Activated CD4-positive, alpha-beta T cell treated with anti-CD3 and anti-CD28 coated beads, Interleukin-2, Interleukin-4, amounts not matched to agents 100 ng/mL and 50 ng/mL, durations not matched to agents 16 hours and 8 hours (primary cell): Measurements from ENCODE around the gene MPPED1.

Experiments
- DNase-seq: peaks from one replicate; pipeline ENCODE4 v3.0.0-alpha.2; 2020; ENCODE audit warnings: low spot score

MPPED1 gene

DNA sequence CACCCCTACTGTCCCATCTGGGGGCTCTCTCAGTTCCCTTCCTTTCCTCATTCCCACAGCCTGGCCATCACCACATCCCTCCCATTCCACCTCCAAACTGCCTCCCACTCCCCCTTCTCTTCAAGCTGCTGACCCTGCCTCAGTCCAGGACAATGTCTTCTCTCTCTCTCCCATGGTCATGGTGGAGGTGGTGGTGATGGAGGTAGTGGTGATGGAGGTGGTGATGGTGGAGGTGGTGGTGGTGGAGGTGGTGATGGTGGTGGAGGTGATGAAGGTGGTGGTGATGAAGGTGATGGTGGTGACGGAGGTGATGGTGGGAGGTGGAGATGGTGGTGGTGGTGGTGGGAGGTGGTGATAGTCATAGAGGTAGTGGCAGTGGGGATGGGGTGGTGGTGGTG lies 87.0 kb downstream of the MPPED1 start:
- DNase-seq = no peak

DNA sequence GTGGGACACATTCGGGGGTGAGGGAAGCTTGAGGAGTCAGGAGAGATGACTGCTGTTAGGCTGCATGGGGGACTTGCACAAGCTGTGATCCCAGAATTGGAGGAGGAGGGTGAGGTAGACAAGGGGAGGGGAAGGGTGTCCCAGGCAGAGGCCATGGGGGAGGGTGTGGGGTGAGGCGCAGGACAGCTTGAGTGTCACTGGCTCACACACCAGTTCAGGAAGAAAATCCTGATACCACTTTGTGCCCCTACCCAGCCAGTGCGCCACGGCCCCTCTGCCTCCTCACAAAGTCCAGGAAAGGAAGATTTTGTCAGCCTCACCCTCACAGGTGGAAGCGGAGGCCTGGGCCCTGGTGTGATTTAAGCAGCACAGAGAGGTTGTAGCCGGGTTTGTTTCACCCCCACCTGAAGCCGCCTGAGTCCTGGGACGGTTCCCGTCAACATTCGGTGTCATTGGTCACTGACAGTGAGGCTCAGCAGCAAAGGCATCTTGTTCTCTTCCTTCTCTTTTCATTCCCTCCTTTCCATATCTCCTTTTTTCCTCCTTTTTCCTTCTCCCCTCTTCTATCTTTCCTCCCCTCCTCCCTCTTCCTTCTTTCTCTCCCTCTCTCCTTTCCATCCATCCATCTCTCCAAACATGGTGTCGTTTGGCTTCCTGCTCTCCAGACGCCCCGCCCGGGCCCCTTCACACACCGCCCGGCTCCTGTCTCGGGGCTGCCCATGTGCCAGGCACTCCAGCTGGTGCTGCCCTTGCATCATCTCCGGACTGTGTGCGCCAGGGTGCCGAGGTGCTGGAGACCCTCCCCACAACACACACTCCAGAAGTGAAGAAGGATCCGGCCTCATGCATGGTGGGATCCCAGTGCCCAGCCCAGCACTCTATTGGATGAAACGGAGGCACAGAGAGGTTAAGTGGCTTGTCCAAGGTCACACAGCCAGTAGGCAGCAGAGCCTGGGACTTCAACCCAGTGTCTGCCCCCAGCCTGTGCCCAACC lies 89.3 kb downstream of the MPPED1 start:
- no peak for DNase-seq

DNA sequence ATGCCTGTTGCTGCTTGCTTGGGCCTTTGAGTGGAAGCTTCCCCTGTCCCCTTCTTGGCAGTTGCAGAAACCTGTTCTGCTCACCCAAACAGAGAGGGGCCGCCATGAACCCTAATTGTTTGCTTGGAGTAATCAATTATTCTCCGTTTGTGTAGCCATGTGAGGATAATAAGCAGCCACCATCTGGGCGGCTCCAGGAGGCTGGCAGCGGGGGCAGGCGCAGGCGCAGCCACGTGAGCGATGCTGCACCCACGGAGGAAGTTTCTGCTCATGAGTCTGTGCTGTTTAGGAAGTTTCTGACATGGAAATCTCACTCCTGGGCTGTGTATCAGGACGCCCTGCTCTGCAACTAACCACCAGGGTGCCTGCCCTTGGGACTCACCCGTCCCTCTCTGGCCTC lies 90.1 kb downstream of the MPPED1 start:
- DNase-seq = no peak

DNA sequence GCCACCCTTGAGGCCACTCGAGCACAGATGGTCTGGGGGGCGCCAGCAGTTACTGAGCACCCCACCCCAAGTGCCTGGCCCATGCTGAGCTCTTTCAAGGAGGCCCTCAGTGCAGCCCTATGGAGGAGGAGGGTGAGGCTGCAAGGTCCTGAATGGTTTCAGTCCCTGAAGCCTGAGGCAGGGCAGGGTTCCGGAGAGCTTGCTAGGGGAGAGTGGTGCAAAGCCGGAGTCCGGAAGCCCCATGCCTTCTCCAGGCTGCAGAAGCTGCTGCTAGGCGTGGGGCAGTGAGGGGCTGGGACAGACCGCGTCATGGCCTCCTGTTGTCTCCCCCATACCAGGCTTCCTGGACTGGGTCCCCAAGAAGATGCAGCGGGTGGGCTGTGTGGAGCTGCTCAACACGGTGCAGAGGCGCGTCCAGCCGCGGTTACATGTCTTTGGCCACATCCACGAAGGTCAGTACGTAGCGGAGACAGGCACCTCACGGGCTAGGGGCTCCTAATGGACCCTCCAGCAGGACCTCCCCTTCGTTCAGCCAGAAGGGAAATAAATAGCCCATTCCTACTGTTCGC lies 90.6 kb downstream of the MPPED1 start:
- no peak for DNase-seq

- DNase-seq = no peak
Measured at GRCh38 chr22:43504068-43504467, 92.3 kb downstream of the MPPED1 start.

GRCh38 chr22:43504666-43505261 lies 93.0 kb downstream of the MPPED1 start:
- no peak for DNase-seq

GRCh38 chr22:43505423-43505822 lies 93.6 kb downstream of the MPPED1 start:
- DNase-seq = no peak

GRCh38 chr22:43505896-43506295 lies 94.1 kb downstream of the MPPED1 start:
- DNase-seq = no peak

DNA sequence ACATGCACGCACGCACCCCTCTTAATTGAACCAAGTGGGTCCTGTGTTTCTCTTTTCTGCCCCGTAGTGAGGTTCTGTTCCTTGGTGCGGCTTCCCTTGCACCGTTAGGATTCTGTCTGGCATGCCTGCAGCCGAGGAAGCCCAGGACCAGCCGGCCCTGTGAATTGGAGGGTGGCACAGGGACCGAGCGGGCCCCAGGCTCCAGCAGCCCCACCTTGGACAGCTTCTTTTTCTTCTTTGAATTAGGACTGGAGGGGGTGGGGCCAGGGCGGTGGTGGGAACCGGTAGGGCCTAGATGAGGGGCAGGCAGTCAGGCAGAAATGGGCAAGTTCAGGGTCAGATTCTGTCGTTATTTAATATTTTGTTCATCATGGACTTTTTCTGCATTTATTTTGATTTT lies 94.7 kb downstream of the MPPED1 start:
- no peak for DNase-seq

DNA sequence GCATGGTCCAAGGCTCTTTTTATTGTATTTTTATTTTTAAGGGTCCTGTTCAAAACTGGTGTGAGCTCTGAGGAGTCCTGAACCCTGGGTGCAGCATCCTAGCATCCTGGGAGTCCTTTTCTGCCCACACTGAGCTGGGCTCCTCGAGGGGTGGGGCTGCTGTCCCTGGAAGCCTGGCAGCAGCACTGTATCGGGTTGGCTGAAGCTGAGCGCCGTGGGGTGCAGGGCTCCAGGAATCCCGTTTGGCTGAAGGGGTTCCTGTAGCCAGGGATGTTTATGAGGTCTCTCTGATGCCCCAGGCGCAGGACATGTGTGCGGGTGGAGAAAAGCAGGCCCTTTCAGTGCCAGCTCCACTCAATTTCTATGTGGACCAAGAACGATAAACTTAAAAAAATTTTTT lies 95.4 kb downstream of the MPPED1 start:
- DNase-seq = no peak

- no peak for DNase-seq
Measured at GRCh38 chr22:43508489-43508888, 96.7 kb downstream of the MPPED1 start.

DNA sequence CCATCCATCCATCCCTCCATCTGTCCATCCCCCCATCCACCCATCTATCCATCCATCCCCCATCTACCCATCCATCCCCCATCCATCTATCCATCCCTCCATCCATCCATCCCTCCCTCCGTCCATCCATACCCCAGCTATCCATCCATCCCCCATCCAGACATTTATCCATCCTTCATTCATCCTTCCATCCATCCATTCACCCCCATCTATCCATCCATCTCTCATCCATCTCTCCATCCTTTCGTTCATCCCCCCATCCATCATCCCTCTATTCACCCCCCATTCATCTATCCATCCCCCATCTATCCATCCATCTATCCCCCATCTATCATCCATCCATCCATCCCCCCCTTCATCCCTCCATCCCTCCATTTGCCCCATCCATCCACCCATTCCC lies 97.5 kb downstream of the MPPED1 start:
- DNase-seq = no peak

GRCh38 chr22:43510281-43511070 lies 98.7 kb downstream of the MPPED1 start:
- no peak for DNase-seq

- DNase-seq = no peak
Measured at GRCh38 chr22:43511276-43511910, 99.6 kb downstream of the MPPED1 start.

DNA sequence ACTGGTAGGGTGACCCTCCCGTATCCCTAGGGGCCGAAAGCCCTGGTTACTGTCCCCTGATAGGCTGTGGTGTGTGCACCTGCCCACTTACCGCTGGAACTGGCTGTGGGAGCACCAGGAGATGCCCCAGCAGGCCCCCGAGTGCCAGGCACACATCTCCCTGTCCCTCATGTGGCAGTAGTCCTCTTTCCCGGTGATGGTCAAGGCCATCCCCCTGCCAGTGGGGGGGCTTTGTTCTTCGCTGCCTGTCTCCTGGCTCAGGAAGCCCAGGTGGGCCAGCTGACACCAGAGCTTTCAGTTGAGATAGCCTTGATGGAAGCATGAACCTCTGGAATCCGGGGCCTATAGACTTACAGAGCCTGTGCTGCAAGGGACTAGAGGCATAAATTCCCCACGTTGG lies 100.5 kb downstream of the MPPED1 start:
- DNase-seq = no peak

DNA sequence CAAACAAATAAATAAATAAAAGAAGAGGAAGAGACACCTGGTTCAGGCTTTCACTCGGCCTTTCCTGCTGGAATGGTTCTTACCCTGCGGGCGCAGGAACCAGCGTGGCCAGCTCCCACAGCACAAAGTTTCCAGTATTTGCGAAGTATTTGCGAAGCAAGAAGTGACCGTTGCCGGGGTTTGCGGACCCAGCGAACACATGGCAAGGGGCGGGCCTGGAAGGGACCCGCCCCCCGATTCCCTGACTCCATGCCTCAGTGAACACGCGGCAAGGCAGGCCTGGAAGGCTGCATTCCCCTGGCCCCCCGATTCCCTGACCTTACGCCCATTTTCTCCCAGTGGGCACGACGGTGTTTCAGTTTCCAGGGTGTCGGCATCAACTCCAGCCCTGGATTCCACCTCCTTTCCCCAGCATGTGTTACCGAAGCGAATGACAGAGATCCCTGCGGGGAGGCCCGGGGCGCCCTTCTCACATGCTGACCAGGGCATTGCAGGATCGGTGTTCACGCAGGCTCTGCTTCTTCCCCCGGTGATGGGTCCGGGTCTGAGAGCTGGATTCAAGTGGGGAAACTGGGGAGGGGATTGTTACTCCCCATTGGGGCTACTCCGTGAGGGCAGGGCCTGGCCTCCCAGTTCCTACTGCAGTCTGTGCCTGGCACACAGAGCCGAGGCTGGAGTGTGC lies 102.8 kb downstream of the MPPED1 start:
- DNase-seq = no peak

GRCh38 chr22:43515411-43515810 lies 103.6 kb downstream of the MPPED1 start:
- no peak for DNase-seq

DNA sequence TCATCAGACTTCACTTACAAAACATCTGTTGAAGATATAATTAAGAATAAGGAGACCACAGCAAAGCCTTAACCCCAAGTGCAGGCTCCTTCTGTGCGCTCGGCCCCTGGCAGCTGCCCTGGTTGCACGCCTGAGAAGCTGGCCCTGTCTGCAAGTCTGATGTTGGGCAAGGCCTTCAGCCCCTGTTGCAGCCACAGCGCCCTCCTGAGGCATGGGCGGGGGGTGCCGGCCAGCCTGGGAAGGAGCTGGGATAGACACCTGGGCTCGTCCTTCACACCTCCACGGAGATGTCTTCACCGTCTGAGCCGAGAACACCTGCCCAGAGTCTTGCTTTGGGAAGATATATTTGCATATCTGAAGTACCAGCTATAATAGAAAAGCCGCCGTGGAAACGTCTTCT lies 104.1 kb downstream of the MPPED1 start:
- DNase-seq = no peak

GRCh38 chr22:43516386-43516785 lies 104.6 kb downstream of the MPPED1 start:
- DNase-seq = no peak

- no peak for DNase-seq
Measured at GRCh38 chr22:43516996-43517635, 105.3 kb downstream of the MPPED1 start.

GRCh38 chr22:43520632-43521039 lies 108.8 kb downstream of the MPPED1 start:
- DNase-seq = peak; percentile 83
